Tibial nerve (tissue), 4 donors: ENCODE data around the gene CMTM2.

Experiments
- CTCF ChIP-seq, 5 experiments: fragments of 200-600 bp in 3 of 5; fragments of 450-650 bp in 2 of 5; sonication (generic) in 3 of 5; IDR thresholded peaks; one replicate each; pipeline ENCODE4 v1.5.1; 2016 to 2019; ENCODE audit warnings: antibody characterized with exemption in 5 of 5, mild to moderate bottlenecking in 3 of 5, moderate library complexity in 2 of 5
- EP300 ChIP-seq, 2 donors: sonication (generic); formaldehyde crosslinking; IDR thresholded peaks; one replicate each; pipeline ENCODE4 v1.6.1; 2017; ENCODE audit warnings: antibody characterized with exemption in 2 of 2, mild to moderate bottlenecking in 1 of 2
- POLR2A ChIP-seq, 2 donors: fragments of 450-650 bp; IDR thresholded peaks; one replicate each; pipeline ENCODE4 v1.6.1; 2017; ENCODE audit warnings: antibody characterized with exemption in 2 of 2, mild to moderate bottlenecking in 2 of 2, moderate library complexity in 2 of 2

DNA sequence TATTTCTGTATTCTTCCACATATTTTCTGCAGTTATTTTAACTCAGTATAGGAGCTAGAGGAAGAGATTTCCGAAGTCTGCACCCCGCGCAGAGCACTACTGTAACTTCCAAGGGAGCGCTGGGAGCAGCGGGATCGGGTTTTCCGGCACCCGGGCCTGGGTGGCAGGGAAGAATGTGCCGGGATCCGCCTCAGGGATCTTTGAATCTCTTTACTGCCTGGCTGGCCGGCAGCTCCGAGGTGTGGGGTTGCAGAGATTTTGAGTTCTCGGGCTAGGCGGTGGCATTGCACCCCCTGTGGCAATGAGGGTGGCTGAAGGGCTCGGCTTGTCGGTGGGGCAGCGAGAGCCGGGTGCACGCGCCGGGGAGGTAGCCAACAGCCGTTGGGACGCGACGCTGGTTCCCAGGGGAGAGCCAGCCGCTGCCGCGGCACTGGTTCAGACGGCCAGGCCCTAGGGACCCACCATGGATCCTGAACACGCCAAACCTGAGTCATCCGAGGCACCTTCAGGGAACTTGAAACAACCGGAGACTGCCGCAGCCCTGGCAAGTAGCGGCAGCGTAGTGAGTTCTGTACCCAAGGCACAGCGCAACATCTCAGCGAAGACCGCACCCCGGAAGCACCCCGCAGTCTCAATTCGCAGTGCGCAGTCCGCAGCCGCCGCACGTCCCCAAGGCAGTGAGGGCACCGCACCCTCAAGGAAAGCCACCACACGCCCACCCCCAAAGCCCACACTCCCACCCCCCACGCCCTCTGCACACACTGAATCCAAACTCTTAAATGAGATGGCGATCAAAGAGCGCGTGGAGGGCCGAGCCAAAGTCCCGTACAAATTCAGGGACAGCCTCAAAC lies 13.0 kb upstream of the CMTM2 start, which contains the start of gene CMTM1:
- no peak for TF ChIP-seq EP300 (IDR thresholded peaks at IDR 0.05)
- TF ChIP-seq CTCF (IDR thresholded peaks at IDR 0.05), result no peak
- TF ChIP-seq POLR2A (IDR thresholded peaks at IDR 0.05), result no peak
